IMR-90 (cell line): ENCODE results near the gene SYN1. TPM values are rescaled to one million over a fixed set of nuclear protein-coding genes. Genes with fewer than 3 reads are reported as not detected.
A peak's percentile ranks its signal among the peaks of the same experiment; 100 is the strongest.

Source experiments
- ATAC-seq: fragments of 200-7000 bp; cut with Tn5 transposase; 2 replicates; pipeline ENCODE4 v1.9.1; 2020; ENCODE audit warnings: low read depth, mild to moderate bottlenecking, moderate library complexity
- BruUV-seq: library from RNA; stranded (reverse); fragments of 400-500 nt; replicated peaks from 2 replicates; lab custom pipeline; 2021; lab: Mats Ljungman, UMichigan
- CTCF ChIA-PET: fragments of 300-600 bp; formaldehyde crosslinking; extraction: SDS; loops from one replicate; lab custom pipeline; 2021; ENCODE audit warnings: antibody characterized with exemption; lab: Yijun Ruan, JAX
- POLR2A ChIA-PET: fragments of 300-600 bp; sonication (Branson Sonifier 250); formaldehyde crosslinking; loops from one replicate; lab custom pipeline; 2022; ENCODE audit warnings: antibody characterized with exemption; ENCODE audit not compliant: unreplicated experiment; lab: Charles Lee
- DNase-seq: peaks from one replicate; pipeline ENCODE4 v3.0.0; 2013
- H2AFZ ChIP-seq: replicated peaks from 2 replicates; pipeline ENCODE3; 2013; ENCODE audit warnings: low read length, mild to moderate bottlenecking; ENCODE audit not compliant: poor library complexity
- H2AK5ac ChIP-seq: 2 replicates; pipeline ENCODE4 v1.6.1; 2013; ENCODE audit warnings: low read depth, low read length, inconsistent platforms
- H2AK9ac ChIP-seq: replicated peaks from 2 replicates; pipeline ENCODE3; 2013; ENCODE audit warnings: mild to moderate bottlenecking, low read depth, low read length, moderate library complexity; ENCODE audit not compliant: poor library complexity
- H2BK120ac ChIP-seq: 2 replicates; pipeline ENCODE4 v1.6.1; 2013; ENCODE audit warnings: low read depth, low read length, inconsistent platforms
- H2BK15ac ChIP-seq: 3 replicates; pipeline ENCODE4 v1.6.1; 2013; ENCODE audit warnings: low read depth, low read length, inconsistent platforms
- H2BK20ac ChIP-seq: 2 replicates; pipeline ENCODE4 v1.6.1; 2013; ENCODE audit warnings: low read depth, mild to moderate bottlenecking, inconsistent platforms, low read length, moderate library complexity
- H2BK5ac ChIP-seq: 2 replicates; pipeline ENCODE4 v1.6.1; 2013; ENCODE audit warnings: mild to moderate bottlenecking, low read depth, low read length, inconsistent platforms; ENCODE audit not compliant: poor library complexity, severe bottlenecking
- H3K14ac ChIP-seq: replicated peaks from 2 replicates; pipeline ENCODE4 v1.6.1; 2013; ENCODE audit warnings: low read depth, low read length, inconsistent platforms
- H3K18ac ChIP-seq: 2 replicates; pipeline ENCODE4 v1.6.1; 2013; ENCODE audit warnings: low read depth, low read length, control low read depth
- H3K23ac ChIP-seq: 2 replicates; pipeline ENCODE4 v1.6.1; 2013; ENCODE audit warnings: low read depth, low read length, inconsistent platforms
- H3K27ac ChIP-seq: 2 replicates; pipeline ENCODE4 v1.5.1; 2013; ENCODE audit warnings: mild to moderate bottlenecking, control low read depth, low read length; ENCODE audit not compliant: insufficient read depth
- H3K27me3 ChIP-seq: 2 replicates; pipeline ENCODE4 v1.6.1; 2013; ENCODE audit warnings: low read length; ENCODE audit not compliant: control insufficient read depth, insufficient read depth
- H3K36me3 ChIP-seq: 2 replicates; pipeline ENCODE4 v1.6.1; 2013; ENCODE audit warnings: low read length, mixed read lengths; ENCODE audit not compliant: control insufficient read depth, insufficient read depth
- H3K4ac ChIP-seq: 2 replicates; pipeline ENCODE4 v1.6.1; 2013; ENCODE audit warnings: low read depth, low read length, inconsistent platforms
- H3K4me1 ChIP-seq: 2 replicates; pipeline ENCODE4 v1.6.1; 2013; ENCODE audit warnings: low read length, mixed read lengths; ENCODE audit not compliant: control insufficient read depth, insufficient read depth
- H3K4me2 ChIP-seq: 2 replicates; pipeline ENCODE4 v1.6.1; 2013; ENCODE audit warnings: low read depth, mild to moderate bottlenecking, control low read depth, low read length, moderate library complexity
- H3K4me3 ChIP-seq: 2 replicates; pipeline ENCODE4 v1.5.1; 2013; ENCODE audit warnings: low read depth, mild to moderate bottlenecking, control low read depth, low read length, moderate library complexity; ENCODE audit not compliant: insufficient read depth
- H3K56ac ChIP-seq: 2 replicates; pipeline ENCODE4 v1.6.1; 2013; ENCODE audit warnings: low read length, inconsistent platforms; ENCODE audit not compliant: insufficient read depth; ENCODE audit errors: extremely low read depth
- H3K79me1 ChIP-seq, 2 experiments: 2 replicates each; pipeline ENCODE4 v1.6.1; 2013; ENCODE audit warnings: low read length in 2 of 2, inconsistent platforms in 1 of 2, low read depth in 1 of 2
- H3K9ac ChIP-seq: 2 replicates; pipeline ENCODE4 v1.6.1; 2013; ENCODE audit warnings: low read depth, low read length, control low read depth
- H3K9me1 ChIP-seq: 2 replicates; pipeline ENCODE4 v1.6.1; 2013; ENCODE audit warnings: low read length, inconsistent platforms; ENCODE audit not compliant: insufficient read depth
- H3K9me3 ChIP-seq: 2 replicates; pipeline ENCODE4 v1.6.1; 2013; ENCODE audit warnings: low read length; ENCODE audit not compliant: control insufficient read depth, insufficient read depth
- H4K20me1 ChIP-seq: 2 replicates; pipeline ENCODE4 v1.6.1; 2013; ENCODE audit warnings: low read length, inconsistent platforms; ENCODE audit not compliant: insufficient read depth
- H4K5ac ChIP-seq: 2 replicates; pipeline ENCODE4 v1.6.1; 2013; ENCODE audit warnings: mild to moderate bottlenecking, low read depth, low read length, control low read depth
- H4K8ac ChIP-seq, 2 experiments: 2 replicates each; pipeline ENCODE4 v1.6.1; 2013; ENCODE audit warnings: low read depth in 2 of 2, low read length in 2 of 2, control low read depth in 1 of 2, inconsistent platforms in 1 of 2
- H4K91ac ChIP-seq: 2 replicates; pipeline ENCODE4 v1.6.1; 2013; ENCODE audit warnings: low read depth, low read length, inconsistent platforms; ENCODE audit not compliant: insufficient read depth
- BHLHE40 ChIP-seq: fragments of 150-350 bp; IDR thresholded peaks from 2 replicates; pipeline ENCODE4 v1.6.1; 2016; ENCODE audit warnings: mild to moderate bottlenecking, low read depth, low read length
- CHD1 ChIP-seq: IDR thresholded peaks from 2 replicates; pipeline ENCODE4 v1.6.1; 2012; ENCODE audit warnings: low read depth, low read length, improper control_type of control experiment
- FOS ChIP-seq: fragments of 150-350 bp; IDR thresholded peaks from 2 replicates; pipeline ENCODE4 v1.6.1; 2016; ENCODE audit warnings: low read depth, low read length
- MAZ ChIP-seq: IDR thresholded peaks from 2 replicates; pipeline ENCODE4 v1.6.1; 2012; ENCODE audit warnings: low read depth, mild to moderate bottlenecking, low read length, improper control_type of control experiment, moderate library complexity, borderline replicate concordance
- NFE2L2 ChIP-seq: fragments of 150-350 bp; IDR thresholded peaks from 2 replicates; pipeline ENCODE4 v1.6.1; 2016; ENCODE audit warnings: low read depth, mild to moderate bottlenecking, low read length
- POLR2A ChIP-seq: IDR thresholded peaks from 2 replicates; pipeline ENCODE4 v1.6.1; 2012; ENCODE audit warnings: mild to moderate bottlenecking, low read depth, low read length
- RAD21 ChIP-seq: IDR thresholded peaks from 2 replicates; pipeline ENCODE4 v1.6.1; 2012; ENCODE audit warnings: low read length, improper control_type of control experiment
- WGBS, 2 experiments: methylation state at CpG; one replicate each; pipeline versions ENCODE4 v1.1.5 to v1.1.7; 2013; ENCODE audit warnings: missing lambda C conversion rate in 2 of 2; ENCODE audit not compliant: insufficient read length in 1 of 2; ENCODE audit errors: extremely low coverage in 2 of 2; 5-methylcytosine and 5-hydroxymethylcytosine counted together
- dilution Hi-C: fragments of 300-500 bp; cut with HindIII; formaldehyde crosslinking; loops from one replicate; pipeline ENCODE4 v1.14.3; 2018; ENCODE audit warnings: low sequenced_read_pairs; ENCODE audit not compliant: unreplicated experiment
- in situ Hi-C: fragments of 300-500 bp; cut with MboI; formaldehyde crosslinking; loops from 3 replicates; pipeline ENCODE4 v1.14.3; 2019; ENCODE audit warnings: low sequenced_read_pairs, inconsistent platforms, mixed read lengths
- intact Hi-C: fragments of 100-400 bp; cut with micrococcal nuclease; formaldehyde crosslinking; loops from 2 replicates; pipeline ENCODE4 v1.10.0; 2022
- polyA plus RNA-seq, 3 experiments: library from polyadenylated mRNA; depleted of rRNA; stranded (reverse); fragments of >200 nt; gene quantifications; 2 replicates each; pipeline ENCODE4 v1.2.3, GENCODE V29; 2012; ENCODE audit warnings: low replicate concordance in 1 of 3
- total RNA-seq: library from RNA; depleted of rRNA; stranded (reverse); fragments of >200 nt; gene quantifications from 2 replicates; pipeline ENCODE4 v1.2.3, GENCODE V29; 2012
- TF ChIP-seq, protein P1 (sequence below): fragments of 150-350 bp; IDR thresholded peaks from 2 replicates; pipeline ENCODE4 v1.6.1; 2017; ENCODE audit warnings: mild to moderate bottlenecking, antibody characterized with exemption, low read length, low read depth

Gene SYN1
- total and polyA plus RNA-seq, 2 of the 4 experiments (the other 2 are of a cell fraction): under 0.01 to 0.56 TPM

DNA sequence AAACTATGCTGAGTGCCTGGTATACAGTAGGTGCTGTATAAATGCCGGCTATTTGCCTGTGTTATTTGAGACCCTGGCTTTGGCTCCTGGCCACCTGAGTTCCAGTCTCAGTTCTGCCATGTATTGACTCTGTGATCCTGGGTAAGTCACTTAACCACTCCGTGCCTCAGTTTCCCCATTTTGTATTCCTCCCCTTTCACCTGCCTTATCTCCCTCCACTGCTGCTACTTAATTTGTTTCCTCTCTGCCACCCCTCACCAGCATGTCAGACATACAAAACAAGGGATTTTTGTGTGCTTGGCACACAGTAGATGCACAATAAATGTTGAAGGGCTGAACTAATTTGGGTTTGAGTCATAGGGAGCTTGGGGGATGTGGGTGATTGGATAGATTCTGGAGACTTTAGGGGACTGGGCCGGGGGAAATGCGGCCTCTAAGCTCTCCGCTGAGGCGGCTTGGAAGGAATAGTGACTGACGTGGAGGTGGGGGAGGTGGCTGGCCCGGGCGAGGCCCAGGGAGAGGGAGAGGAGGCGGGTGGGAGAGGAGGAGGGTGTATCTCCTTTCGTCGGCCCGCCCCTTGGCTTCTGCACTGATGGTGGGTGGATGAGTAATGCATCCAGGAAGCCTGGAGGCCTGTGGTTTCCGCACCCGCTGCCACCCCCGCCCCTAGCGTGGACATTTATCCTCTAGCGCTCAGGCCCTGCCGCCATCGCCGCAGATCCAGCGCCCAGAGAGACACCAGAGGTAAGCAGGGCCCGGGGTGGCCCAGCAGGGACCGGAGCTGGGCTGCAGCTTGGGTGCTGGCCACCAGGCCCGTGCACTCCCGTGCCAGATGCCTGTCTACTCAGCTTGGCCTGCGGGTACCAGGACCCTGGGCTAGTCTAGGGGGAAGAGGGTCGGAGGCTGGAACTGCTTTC lies 37.7 kb downstream of the SYN1 start, which contains the start of gene TIMP1:
Gene TIMP1 (plus strand): TSS at position 706 of the 917 bp plus-strand sequence. CDS start 980 bp downstream, outside the sequence.
- dilution Hi-C loops: no loop called here
- Histone ChIP-seq H3K14ac (peak within 1 kb of the TSS; percentile 98), H2AFZ (peak within 1 kb of the TSS; percentile 80), H3K9me1 (peaks cover 16% of the 10 kb centered on the region), H3K18ac (peak within 1 kb of the TSS; percentile 88), H2AK9ac (peak within 1 kb of the TSS; percentile 98), H4K91ac (peak within 1 kb of the TSS; percentile 88), H3K9me3 (no peaks in the 10 kb centered on the region), H2AK5ac (peak within 1 kb of the TSS; percentile 91), H3K56ac (peak within 1 kb of the TSS; percentile 88), H3K27ac (peak within 1 kb of the TSS; percentile 95), H3K23ac (peak within 1 kb of the TSS; percentile 86), H3K27me3 (no peaks in the 10 kb centered on the region), H4K5ac (peak within 1 kb of the TSS; percentile 85), H2BK15ac (peak within 1 kb of the TSS; percentile 85), H3K4me3 (peak within 1 kb of the TSS; percentile 96), H2BK20ac (peak within 1 kb of the TSS; percentile 72; the same call in 1 of the 2 replicates), H3K36me3 (peaks cover 21% of the 10 kb centered on the region), H3K4ac (peak within 1 kb of the TSS; percentile 94), H2BK120ac (peak within 1 kb of the TSS; percentile 90), H4K8ac (peak within 1 kb of the TSS; percentile 84 to 85), H3K4me1 (peaks cover 26% of the 10 kb centered on the region), H2BK5ac (peak within 1 kb of the TSS; percentile 92), H3K9ac (peak within 1 kb of the TSS; percentile 98), H3K79me1 (peaks cover 3 to 35% of the 10 kb centered on the region in 2 experiments; a peak in 2 of 4 replicates), H3K4me2 (peak within 1 kb of the TSS; percentile 90), H4K20me1 (peaks cover 30% of the 10 kb centered on the region)
- DNase-seq (peak; percentile 93), ATAC-seq (peak; percentile 84)
- ChIA-PET CTCF (interaction anchor here (1.4 kb wide), 1 partner anchor 62 kb away, joined by 4 read pairs; no protein-coding TSS in a partner anchor), POLR2A (interaction anchor here (0.6 kb wide), 2 partner anchors 25 to 74 kb away, joined by 3 to 14 read pairs; no protein-coding TSS in a partner anchor)
- intact Hi-C loops: loop anchor here (2.0 kb wide), 1 partner anchor 41 kb away; no protein-coding TSS in a partner anchor
- in situ Hi-C loops: no loop called here
- TF ChIP-seq BHLHE40 (no peak; the same call in 1 of the 2 replicates), FOS (peak; percentile 62; the same call in 1 of the 2 replicates), RAD21 (0 out of 2 replicates have a peak, but pooled peaks have one; percentile 9), MAZ (peak; percentile 85), CHD1 (no peak; the same call in 1 of the 2 replicates), NFE2L2 (no peak), POLR2A (peak; percentile 95)
- TF ChIP-seq, protein P1, sequence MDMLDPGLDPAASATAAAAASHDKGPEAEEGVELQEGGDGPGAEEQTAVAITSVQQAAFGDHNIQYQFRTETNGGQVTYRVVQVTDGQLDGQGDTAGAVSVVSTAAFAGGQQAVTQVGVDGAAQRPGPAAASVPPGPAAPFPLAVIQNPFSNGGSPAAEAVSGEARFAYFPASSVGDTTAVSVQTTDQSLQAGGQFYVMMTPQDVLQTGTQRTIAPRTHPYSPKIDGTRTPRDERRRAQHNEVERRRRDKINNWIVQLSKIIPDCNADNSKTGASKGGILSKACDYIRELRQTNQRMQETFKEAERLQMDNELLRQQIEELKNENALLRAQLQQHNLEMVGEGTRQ: no peak
- 44% methylated on average over 5 of the region's 28 CpGs; no CpG with 5 or more reads in 1 of the 2 experiments for WGBS, 2 experiments
- no TSS peak for BruUV-seq
